ENCODE data around the gene NEDD9.

NEDD9 gene

DNA sequence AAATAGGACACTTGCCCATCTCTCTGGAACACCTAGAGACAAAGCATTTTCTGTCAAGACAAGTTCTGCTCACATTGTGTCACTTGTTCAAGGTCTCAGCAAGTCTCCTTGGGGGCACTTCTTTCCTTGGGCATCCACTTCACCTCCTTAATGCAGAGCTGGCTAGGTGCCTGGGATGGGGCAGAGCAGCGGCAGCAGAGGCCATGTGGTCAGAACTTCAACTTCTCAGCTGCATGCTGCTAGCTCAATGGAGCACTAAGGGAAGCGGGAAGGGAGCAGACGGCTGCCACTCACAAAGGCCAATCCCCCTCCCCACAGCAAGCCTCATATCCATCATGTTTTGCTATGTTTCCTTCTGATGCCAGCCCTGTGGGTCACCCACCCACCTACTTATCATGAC lies 31.5 kb downstream of the NEDD9 start:
- no peak for DNase-seq (ENCODE audit: low spot score)

DNA sequence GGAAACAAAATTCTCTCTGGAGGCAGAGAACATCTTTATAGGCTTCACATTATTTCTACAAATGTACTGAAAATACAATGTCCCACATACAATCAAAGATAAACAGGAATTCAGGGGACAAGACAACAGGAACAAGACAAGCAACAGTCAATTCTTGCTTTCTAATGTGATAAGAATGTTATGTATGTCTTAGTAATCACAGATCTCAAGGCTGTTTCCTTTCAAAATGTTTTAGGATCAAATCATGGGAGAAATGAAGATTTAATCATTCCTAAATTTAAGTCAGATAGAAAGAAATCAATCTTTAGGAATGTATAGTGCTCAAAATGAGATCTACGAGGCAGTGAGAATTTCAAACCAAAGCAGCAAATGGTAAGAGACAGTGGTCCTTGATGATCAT lies 32.1 kb downstream of the NEDD9 start:
- peak; percentile 54 for DNase-seq (ENCODE audit: low spot score)

DNA sequence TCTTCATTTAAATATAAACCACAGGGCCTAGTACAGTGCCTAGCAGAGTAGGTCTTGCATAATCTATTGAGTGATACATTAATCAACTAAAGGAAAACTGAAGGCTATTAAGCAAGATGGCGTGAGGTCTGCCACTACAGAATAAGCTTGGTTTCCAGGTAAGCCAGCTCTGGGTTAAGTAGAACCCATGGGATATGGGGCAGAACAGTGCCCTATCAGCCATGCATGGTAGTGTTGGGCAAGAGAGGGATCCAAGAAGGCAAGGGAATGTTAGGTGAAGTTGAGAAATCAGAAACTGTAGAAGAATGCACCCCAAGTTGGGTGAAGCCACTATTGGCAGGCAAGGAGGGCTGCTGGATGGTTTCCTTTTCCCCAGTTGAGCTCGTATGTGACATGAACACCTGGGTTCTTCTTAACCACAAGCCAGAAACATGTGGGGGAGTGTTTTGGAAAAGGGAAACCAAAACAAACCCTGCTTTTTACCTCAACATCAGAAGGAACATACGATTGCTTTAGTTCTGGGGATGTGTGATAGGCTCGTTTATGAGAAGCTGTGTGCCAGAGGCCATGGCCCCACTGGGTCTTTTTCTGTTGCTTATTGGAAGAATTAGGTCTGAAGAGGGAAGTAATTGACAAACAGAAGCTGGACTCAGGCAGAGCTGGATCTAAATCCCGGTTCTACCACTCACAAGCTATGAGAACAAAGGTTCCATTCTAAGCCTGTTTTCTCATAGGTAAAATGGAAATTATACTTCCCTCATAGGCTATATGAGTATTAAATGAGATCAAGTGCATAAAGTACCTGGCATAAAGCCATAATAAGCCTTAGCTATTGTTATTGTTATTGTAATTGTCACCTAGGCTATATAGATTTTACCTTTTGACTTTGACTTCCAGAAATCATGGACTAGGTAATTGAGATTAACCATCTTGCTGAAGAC lies 33.5 kb downstream of the NEDD9 start:
- DNase-seq (ENCODE audit: low spot score): no peak

DNA sequence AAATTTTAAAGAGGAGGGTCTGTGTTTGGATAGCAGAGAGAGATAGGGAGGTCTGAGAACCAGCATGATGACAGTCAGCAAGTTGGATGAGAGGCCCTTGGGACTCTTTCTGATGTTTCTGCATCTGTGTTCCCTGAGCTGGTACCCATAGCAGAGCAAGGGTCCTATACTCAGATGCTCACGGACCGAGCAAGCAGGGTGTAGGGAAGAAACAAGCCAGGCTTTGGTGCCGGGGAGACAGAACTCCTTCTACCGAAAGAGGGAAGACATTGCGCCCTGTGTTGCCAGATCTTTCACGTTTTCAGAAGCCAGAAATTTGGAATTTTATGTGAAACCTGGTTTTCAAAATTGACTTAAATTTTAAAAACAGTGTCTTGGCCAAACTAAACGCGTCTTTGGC lies 34.6 kb downstream of the NEDD9 start:
- DNase-seq (ENCODE audit: low spot score): no peak

DNA sequence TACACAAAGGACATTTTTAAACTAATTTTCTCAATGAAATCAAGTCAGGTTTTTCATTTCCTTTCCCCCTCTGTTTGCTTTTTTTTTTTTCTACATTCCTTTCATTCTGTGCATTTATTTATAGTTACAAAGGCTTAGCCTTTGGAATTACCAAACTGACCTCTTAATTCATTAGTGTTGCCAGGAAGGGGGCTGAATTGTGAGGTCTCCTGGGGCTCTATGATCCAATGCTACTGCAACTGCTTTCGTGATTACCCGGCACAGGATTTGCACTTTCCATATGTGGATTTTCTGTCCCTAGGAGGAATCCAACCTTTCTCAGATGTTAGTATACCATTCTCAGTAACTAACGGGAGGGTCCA lies 35.3 kb downstream of the NEDD9 start:
- peak; percentile 73 for DNase-seq (ENCODE audit: low spot score)

DNA sequence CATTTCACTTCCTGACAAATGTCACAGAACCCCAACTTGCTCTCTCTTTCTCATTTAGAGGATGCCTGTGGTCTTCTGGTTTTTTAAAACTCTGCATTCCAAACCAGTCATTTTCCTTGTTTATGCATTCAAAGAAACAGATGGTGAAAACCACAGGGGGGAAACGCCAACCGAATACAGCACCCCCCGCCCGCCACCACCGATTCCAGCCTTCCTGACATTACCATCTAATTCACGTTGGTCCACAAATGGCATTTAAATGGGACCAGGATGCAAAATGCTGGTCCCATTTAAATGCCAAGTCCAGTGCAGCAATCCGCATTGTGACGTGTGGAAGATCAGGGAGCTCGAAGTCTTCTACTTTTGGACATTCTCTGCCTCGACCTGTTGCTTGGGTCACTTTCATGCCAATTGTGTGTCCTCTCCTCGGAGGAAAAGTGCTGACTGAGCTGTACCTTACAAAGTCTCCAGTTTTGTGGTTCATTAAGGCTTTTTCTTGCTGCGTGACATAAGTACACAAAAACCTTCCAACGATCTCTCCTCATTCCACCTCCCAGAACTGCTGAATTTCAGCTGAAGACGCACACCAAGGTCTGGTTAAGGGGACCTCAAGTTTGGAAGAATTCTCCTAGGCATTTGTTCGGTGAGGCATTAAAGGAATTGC lies 35.8 kb downstream of the NEDD9 start:
- peak; percentile 81 for DNase-seq (ENCODE audit: low spot score)

DNA sequence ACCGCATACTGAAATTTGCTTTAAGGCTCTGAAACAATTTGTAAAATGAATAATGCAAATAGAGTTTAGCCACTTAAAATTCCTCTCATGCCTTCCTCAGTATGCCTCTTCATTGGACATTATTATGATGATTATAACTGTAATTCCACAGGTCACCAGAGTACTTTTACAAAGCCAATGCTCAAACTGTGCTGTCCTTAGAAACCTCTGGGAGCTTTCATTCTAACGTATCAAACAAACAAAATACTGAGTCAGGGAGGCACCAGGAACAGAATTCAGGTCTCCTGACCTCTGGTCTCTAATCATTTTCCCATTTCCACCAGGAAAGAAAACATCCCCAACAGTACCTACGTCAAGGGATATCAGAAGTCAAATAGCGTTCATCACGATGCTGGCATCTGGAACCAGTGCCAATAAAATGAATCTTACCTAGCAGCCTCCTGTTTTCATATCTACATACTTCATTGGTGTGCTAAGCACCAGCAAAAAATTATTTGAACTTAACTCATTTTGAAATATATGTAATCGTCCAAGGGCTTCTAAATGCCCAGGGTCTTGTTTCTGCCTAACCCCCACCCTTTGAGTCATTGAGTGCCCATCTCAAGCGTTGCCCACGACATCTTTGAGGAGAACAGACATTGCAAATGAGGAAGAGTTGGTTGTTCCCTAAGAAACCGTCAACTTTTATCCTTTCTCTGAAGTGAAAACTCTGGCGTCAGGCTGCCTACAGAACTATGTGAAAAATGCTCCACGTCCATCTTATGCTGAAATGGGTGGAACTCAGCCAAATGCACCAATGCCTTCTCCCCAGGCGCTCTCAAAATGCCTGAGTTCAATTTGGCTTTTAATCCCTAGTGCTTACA lies 37.9 kb downstream of the NEDD9 start:
- DNase-seq (ENCODE audit: low spot score): peak; percentile 44

DNA sequence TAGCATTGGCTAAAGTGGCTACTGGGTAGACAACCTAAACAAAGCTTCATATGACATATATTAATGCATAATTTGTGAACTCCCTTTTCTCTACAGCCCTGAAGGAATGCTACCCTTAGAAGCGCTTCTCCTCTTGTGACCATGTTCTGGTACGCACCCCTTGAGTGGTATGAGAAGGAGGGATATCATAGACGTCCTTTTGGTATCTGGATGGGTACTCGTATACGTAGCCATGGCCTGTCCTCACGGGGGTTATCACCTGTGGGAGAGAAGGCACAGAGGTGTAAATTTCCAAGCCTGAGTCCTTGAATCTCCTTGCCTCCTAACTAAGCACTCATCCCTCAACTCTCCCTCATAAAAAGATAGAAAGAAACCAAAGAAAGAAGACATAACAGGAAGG lies 39.0 kb downstream of the NEDD9 start:
- no peak for DNase-seq (ENCODE audit: low spot score)

DNA sequence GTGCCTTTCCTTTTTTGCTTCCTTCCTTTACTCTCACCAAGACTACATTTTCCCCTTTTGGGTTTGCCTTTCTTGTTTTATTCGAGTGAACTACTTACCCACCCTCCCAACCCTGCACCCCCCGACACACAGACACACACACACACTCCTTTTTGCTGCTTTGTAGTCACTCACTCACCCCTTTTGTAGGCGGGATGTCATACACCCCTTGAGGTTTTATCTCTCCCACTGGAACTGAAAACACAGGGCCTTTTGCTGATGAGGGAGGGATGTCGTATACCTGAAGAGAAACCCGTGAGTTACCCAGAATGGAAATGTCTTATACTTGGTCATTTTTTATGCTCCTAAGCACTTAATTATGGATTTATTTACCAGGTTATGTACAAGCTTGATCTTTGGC lies 40.3 kb downstream of the NEDD9 start:
- DNase-seq (ENCODE audit: low spot score): no peak

DNA sequence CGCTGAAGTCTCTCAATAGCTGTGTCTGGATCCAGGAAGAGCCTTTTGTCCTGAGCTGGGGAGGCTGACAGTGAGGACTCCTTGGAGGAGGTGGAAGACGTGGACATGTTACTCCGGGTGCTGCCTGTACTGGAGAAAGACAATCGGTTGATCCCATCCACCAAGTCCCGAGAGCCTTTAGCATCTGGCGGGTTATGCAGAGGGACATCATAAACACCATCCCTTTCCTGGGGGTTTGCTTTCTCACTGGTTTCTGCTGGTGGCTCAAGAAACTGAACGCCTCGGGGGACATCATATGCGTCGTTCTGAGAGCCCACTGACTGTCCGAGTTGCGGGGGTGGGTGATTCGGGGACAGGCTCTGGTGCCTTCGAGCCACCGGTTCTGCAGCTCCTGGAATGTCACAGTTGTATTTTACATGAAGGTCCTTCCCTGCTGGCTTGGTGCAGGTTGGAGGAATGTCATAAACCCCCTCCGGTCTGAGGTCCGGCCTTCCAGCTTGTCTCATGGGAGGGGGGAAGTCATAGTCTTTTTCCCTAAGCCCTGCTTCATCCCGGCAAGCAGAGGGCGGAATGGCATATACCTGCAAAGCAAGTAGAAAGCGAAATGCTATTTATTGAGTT lies 41.7 kb downstream of the NEDD9 start:
- DNase-seq (ENCODE audit: low spot score): no peak

DNA sequence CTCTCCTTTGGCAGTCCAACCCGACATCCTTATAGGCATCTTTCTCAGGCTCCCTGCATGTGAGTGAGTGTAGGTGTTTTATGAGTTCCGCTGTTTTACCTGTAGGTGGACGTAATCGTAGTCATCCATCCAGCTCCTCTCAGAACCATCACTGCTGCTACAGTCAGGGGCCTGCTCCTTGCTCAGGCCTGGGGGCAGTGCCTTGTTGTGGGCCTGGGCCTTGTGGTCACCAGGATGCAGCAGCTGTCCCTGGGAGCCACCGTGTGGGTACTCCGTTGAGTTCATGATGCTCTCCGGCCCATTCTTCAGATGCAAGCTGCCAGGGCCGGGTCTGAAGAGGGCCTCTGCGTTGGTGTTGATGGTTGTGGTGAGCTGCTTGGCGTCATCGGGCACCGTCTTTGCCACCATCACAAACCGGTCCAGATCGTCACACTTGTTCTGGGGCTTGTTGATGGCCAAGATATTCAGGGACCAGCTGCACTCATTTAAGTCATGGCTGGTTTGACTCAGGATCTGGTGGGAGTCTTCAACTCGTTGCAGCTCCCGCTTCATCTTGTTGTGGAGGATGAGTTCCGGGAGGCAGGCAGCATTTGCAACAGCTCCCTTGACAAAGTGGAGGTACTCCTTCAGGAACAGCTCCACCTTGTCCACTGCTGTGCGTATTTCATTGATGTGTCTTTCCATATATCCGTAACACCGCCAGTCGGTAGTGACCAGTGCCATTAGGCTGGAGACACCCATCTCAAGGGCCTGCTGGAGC lies 42.4 kb downstream of the NEDD9 start:
- DNase-seq (ENCODE audit: low spot score): no peak

DNA sequence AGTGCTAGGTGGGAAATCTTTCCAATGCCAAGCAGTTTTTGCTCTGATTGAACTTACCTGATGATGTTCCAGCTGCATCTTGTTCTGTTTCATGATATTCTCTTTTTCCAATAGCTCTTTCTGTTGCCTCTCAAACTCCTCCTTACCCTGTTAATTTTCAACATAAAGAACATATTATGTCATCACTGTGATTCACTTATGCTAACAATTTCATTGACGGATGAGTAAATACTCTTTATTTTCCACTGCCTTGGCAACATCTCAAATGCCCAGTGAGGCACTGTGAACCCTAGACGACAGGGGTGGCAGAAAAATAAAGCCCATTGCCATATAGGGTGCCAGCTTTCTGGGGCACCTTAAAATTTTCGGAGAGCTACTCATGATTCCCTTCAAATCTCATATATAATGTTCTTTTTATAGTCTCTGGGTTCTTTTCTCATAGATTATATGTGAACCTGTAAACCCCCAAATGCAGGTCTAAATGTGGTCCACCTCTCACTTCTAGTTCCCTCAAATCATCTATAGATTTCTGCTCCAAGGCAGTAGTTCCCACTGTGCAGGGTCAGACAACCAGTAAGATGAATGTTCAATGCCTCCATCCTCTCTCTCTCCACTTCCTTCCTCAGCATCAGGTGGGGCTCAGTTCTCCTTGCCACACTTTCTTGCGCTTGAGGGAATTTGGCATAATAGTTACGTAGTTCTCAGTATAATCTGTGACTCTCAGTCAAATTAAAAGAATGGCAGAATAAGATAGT lies 44.1 kb downstream of the NEDD9 start:
- DNase-seq (ENCODE audit: low spot score): no peak

DNA sequence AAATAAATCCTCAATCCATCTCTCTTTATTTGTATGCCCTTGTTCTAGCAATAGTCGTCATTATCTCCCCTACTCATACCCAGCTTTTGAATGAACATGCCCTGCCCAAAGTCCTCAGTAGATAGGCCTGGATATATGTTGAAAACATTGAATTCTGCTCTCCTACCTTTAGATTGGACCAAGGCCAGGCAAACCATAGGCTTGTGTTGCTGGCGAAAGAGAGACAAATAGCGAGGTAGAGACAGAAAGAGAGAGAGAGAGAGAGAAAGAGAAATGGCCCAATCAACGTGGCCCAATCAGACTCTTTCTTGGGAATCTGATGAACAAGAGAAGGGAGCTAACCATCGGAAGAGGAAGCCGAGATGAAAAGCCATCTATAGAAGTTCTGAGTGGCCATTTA lies 45.2 kb downstream of the NEDD9 start:
- no peak for DNase-seq (ENCODE audit: low spot score)

DNA sequence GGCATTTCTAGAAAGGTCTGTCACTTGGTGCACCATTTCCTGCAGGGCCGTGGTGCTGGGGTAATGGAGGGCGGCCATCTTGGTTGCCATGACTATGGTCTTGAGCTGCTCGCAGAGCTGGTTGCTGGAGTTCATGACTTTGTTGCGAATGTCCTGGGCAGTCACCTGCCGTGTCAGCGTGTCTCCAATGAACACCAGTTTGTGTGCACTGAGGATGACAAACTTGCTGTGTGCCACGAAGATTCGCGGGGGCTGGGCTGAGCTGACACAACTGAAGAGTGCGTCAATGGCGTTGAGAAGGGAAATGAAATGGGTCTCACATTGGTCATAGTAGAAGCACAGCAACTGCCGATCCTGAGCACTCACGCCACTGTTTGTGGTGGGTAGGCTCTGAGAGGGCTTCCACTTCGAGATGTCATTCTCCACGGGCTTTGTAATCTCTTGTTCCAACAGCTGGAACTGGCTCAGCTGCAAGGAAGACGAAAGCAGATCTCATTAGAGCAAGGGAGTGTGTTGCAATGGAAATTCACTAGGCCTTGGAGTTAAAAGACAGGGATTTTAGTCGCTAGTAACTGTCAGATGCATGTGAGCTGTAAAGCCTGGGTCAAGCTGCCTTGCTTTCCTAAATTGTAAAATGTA lies 47.1 kb downstream of the NEDD9 start:
- DNase-seq (ENCODE audit: low spot score): no peak

DNA sequence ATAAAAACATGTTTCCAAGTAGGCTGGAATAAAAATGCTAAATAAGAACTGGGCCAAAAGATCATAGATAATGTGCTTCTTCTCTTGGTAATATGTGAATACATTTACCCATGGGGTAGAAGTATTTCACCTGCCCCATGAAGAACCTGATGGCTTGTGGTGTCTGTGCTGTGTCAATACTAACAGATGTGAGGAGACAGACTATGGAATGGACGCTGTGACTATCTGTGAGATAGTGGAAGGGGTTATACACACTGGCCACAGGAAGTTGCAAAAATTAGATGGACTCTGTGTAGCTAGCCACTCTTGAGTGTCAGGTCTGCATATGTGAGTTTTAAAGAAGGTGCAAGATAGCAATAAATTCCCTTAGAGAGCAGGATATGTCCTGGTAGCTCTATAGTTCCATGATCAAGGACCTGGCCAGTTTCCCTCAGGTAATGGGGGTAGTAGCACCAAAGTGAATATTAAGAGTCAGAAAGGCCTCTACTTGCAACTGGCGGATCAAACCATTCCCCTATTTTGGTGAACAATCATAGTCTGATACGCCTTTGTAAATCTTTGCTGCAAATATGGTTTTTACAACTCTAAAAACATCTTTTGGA lies 48.6 kb downstream of the NEDD9 start:
- no peak for DNase-seq (ENCODE audit: low spot score)

DNA sequence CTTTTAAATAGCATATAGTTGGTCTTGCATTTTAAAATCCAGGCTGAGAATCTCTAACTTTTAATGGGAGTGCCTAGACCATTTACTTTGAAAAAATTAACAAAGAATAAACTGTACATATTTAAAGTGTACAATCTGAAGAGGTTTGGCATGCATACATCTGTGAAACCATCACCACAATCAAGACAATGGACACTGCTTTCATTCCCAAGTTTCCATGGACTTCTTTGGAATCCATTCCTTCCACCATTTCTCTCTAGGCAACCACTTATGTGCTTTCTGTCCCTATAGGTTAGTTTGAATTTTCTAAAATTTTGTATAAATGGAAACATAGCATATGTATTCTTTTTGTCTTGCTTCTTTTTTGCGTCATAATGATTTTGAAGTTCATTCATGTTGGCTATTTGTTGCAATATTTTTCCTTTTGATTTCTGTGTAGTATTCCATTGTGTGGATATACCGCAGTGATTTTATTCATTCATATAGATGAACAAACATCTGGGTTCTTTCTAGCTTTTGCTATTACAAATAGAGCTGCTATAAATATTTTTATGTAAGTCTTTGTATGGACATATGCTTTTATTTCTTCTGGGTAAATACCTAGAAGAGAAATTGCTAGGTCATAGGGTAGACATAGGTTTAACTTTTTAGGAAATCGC lies 50.9 kb downstream of the NEDD9 start:
- no peak for DNase-seq (ENCODE audit: low spot score)

DNA sequence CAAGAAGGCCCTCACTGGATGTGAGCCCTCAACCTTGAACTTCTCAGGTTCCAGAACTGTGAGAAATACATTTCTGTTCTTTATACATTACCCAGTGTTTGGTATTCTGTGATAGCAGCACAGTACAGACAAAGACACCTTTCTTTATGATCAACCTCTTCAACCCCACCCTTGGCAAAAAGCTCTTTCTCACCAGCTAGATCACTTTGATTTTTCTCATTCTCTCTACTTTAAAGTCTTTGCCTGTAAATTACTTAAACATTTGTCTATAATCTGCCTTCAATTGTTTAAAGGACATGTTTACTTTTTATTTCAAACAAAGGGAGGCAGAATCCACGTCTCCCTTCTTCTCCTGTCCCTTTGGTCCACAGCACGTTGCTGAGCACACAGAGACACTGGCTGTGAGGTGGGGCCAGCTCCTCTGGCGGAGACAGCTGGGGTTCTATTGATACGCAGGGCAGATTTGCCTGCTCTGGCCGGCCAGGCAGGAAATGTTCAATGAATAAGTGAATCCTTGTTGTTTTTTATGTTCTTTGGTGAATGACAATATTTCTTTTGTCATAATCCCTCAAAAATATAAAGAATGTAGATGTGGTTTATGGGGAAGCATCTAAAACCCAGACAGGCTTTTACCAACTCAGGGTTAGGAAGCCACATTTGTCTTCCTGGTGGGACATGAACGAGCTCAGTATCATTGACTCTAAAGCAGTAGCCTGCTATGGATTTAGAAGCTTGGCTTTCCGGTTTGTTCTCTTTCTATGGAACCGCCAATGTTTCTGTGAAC lies 52.9 kb downstream of the NEDD9 start:
- DNase-seq (ENCODE audit: low spot score): no peak

DNA sequence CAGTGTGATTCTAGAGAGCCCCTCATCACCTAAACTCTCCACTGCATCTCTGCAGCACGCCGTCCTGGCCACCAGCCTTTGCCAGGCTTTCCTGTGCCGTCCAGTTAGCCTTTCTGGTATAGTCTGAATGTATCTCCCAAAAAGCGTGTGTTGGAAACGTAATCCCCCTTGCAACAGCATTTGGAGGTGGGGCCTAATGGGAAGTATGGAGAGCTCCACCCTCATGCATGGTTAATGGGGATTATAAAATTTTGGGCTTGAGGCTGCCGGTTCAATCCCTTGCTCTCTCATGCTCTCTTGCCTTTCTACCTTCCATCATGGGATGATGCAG lies 53.4 kb downstream of the NEDD9 start:
- no peak for DNase-seq (ENCODE audit: low spot score)

DNA sequence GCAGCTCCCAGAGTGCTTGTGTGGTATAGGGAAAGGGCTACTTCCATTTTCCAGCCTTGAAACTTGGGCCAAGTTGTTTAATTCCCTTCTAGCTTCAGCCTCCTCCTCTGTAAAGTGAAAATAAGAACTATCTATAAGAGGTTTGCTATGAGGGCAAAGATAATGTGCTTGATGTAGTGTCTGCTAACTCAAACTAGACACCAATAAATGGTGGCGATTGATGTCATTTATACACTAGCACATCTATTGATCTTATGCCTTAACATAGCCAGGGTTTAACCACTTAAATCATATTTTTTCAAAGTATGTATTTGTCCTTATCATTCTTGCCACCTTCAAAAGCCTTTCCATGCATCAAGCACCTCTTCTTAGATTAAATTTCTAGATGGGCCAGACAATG lies 55.2 kb downstream of the NEDD9 start:
- DNase-seq (ENCODE audit: low spot score): no peak

Data from hepatic stellate cell (primary cell).